Transverse colon (tissue), 4 donors: ENCODE measurements around the gene CKMT1B. TPM values are rescaled to one million over a fixed set of nuclear protein-coding genes. Genes with fewer than 3 reads are reported as not detected.
"Not testable (repeated sequence)": the region's sequence is repeated elsewhere in the genome, so short reads cannot be mapped to it uniquely, and the experiment has no call there.

Experiments
- DNase-seq: peaks from one replicate; pipeline ENCODE4 v3.0.0-alpha.2; 2019
- H3K27ac ChIP-seq, 4 donors: fragments of 200-600 bp; sonication (generic); 2 replicates each; pipeline ENCODE4 v1.5.1; 2016 to 2018; ENCODE audit warnings: inconsistent platforms in 4 of 4
- H3K27me3 ChIP-seq: fragments of 200-600 bp; sonication (generic); 2 replicates; pipeline ENCODE4 v1.5.1; 2017; ENCODE audit warnings: inconsistent platforms
- H3K36me3 ChIP-seq, 4 donors: fragments of 200-600 bp; sonication (generic); 2 replicates each; pipeline ENCODE4 v1.5.1; 2017 to 2019; ENCODE audit warnings: inconsistent platforms in 4 of 4
- H3K4me1 ChIP-seq, 4 donors: fragments of 200-600 bp; sonication (generic); 2 replicates each; pipeline ENCODE4 v1.5.1; 2017 to 2020; ENCODE audit warnings: inconsistent platforms in 4 of 4
- H3K4me3 ChIP-seq, 4 donors: fragments of 200-600 bp; sonication (generic); 1 replicate in 1 of 4; 2 replicates in 3 of 4; pipeline versions ENCODE4 v1.5.1 to v1.6.1; 2017 to 2019; ENCODE audit warnings: inconsistent platforms in 4 of 4
- H3K9me3 ChIP-seq, 2 donors: fragments of 200-600 bp; sonication (generic); 2 replicates each; pipeline ENCODE4 v1.5.1; 2017 to 2019; ENCODE audit warnings: inconsistent platforms in 2 of 2
- whole genome bisulfite sequencing, 2 donors: methylation state at CpG; one replicate each; pipeline ENCODE4 v1.1.5; 2018; ENCODE audit warnings: low coverage in 1 of 2; 5-methylcytosine and 5-hydroxymethylcytosine counted together
- in situ Hi-C, 4 donors: fragments of 200-750 bp; cut with MboI; loops; one replicate each; pipeline versions ENCODE4 v1.15.0 to v1.15.1; 2017; ENCODE audit warnings: low sequenced_read_pairs in 3 of 4, low pct_ligation_motif_present in 1 of 4, low pct_unique_long_range_greater_than_20kb in 1 of 4
- intact Hi-C: fragments of 100-400 bp; cut with DNase I; formaldehyde crosslinking; loops from one replicate; pipeline ENCODE4 v1.15.1; 2023; ENCODE audit warnings: low total_unique reads
- total RNA-seq, 4 donors: library from RNA; depleted of rRNA; stranded (reverse); fragments of >200 nt; gene quantifications; one replicate each; pipeline ENCODE4 v1.1.0, GENCODE V29; 2016

The CKMT1B gene
- total RNA-seq, 4 donors from 2014 or later: 134 to 333 (median 187) TPM

DNA sequence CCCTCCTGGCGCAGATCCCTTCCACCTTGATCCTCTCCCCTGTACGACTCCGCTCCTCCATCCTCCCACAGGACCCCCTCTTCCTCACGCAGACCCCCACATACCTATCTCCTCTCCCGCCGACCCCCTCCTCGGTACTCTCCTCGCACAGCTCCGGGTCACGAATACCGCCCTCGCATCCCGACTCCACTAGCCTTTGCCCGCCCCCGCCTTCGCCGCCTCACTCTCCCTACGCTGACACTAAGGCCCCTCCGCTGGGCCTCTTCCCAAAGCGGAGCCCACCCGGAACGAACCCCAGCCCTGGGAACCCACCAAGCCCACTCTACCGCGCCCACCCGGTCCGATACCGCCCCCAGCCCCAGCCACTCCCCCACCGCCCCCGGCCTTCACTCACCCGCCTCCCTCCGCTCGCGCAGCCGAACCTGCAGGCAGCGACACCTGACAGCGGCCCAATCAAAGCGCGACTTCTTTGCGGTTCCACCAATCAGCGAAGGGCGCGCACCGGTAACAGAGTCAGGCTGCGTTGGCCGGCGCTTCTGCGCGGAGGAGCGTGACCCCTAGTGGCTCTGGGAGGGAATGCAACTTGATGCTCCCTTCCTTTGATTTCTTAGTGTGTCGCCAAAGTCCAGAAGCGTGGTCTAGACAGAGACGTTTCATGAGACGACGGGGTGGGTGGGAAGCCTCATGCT lies 3.9 kb upstream of the CKMT1B start, which contains the start of gene PPIP5K1:
PPIP5K1 (minus strand) TSS at position 431 of the 689 bp plus-strand sequence. CDS start 5,704 bp downstream, outside the sequence.
- whole genome bisulfite sequencing, 2 donors: no CpG with 5 or more reads among the region's 54 CpGs

DNA sequence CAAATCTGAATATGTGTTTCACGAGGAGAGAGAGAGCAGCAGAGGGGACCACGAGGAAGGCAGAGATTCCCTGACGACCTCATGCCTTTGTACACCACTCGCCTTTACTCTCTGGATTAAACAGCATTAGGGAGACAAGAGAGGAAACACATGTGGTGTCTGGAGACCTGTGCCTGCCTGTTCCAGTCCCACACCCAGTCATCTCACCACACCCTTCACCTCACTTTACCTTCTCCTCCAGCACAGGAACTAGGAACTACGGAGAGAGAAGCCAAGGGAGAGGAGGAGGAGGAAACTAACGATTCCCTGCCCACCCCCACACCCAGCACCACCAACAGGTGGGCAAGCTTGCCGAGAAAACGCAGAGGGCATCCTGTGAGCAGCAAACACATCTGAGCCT lies 986 bp upstream of the CKMT1B start:
- H3K9me3 ChIP-seq, H3K4me3 ChIP-seq, DNase-seq, H3K4me1 ChIP-seq, intact Hi-C loops, H3K27me3 ChIP-seq, H3K36me3 ChIP-seq, in situ Hi-C loops: not testable (repeated sequence)
- peak overlapping the region in 1 of 4 donors; percentile 51 for H3K27ac ChIP-seq
- WGBS, 2 donors: 37% methylated on average over 4 of the region's 8 CpGs; no CpG with 5 or more reads in 1 of the 2 donors

More for the DNA sequence above, 3.9 kb upstream of the CKMT1B start, which contains the start of gene PPIP5K1:
- H3K36me3 ChIP-seq, H3K4me1 ChIP-seq, intact Hi-C loops, DNase-seq, in situ Hi-C loops, H3K4me3 ChIP-seq, H3K9me3 ChIP-seq, H3K27me3 ChIP-seq, H3K27ac ChIP-seq: not testable (repeated sequence)

DNA sequence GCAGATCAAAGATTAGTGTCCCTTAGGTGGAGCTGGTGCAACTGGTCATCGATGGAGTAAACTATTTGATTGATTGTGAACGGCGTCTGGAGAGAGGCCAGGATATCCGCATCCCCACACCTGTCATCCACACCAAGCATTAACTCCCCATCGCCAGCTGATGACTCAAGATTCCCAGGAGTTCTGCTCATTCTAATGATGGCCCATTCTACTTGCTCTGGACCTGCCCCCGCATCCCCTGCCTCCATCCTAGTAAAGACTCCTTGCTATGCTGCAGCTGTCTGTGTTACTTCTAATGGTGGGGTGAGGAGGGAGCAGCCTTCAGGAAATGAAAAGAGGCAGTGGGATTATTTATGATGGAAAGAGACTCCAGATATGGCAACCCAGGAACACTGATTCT lies 5.3 kb downstream of the CKMT1B start:
- H3K4me1 ChIP-seq, H3K27ac ChIP-seq, H3K27me3 ChIP-seq, intact Hi-C loops, in situ Hi-C loops, H3K4me3 ChIP-seq, H3K9me3 ChIP-seq, DNase-seq, H3K36me3 ChIP-seq: not testable (repeated sequence)
- WGBS, 2 donors: 80 to 85% methylated on average over 1 to 6 of the region's 6 CpGs

DNA sequence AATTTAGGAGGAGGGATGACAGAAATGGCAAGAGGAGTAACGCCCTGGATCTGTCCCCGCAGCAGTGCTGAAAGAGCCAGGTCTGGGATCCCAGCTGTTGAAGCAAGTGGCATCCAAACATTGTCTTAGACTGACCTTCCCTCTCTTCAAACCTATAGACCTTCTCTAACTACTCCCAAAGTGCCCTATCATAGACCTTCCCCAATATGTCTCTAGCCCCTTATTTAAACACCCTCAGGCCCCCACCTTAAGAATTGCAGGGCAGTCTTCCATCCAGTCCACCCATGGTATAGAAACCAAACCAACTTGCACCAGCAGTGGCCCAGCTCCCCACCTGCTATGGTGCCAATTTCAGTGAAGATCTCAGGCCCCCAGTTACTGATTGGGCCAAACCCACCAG lies 6.4 kb downstream of the CKMT1B start:
- no CpG with 5 or more reads among the region's 2 CpGs for WGBS, 2 donors
- in situ Hi-C loops, H3K36me3 ChIP-seq, H3K27me3 ChIP-seq, H3K27ac ChIP-seq, intact Hi-C loops, H3K4me3 ChIP-seq, DNase-seq, H3K4me1 ChIP-seq, H3K9me3 ChIP-seq: not testable (repeated sequence)

DNA sequence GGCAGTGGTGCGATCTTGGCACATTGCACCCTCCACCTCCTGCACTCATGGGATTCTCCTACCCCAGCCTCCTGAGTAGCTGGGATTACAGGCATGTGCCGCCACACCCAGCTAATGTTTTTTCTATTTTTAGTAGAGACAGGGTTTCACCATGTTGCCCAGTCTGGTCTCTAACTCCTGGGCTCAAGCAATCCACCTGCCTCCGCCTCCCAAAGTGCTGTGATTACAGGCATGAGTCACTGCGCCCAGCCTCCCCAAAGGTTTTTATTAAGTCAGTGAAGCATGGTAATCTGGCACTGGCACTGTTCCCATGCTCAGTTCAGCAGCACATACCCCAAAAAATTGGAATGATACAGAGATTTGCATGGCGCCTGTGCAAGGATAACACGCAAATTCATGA lies 8.4 kb downstream of the CKMT1B start:
- H3K9me3 ChIP-seq, H3K36me3 ChIP-seq, H3K27ac ChIP-seq, in situ Hi-C loops, intact Hi-C loops, H3K4me3 ChIP-seq, H3K4me1 ChIP-seq, H3K27me3 ChIP-seq: not testable (repeated sequence)
- DNase-seq: peak; percentile 46
- 62 to 80% methylated on average over 4 to 6 of the region's 6 CpGs for whole genome bisulfite sequencing, 2 donors

DNA sequence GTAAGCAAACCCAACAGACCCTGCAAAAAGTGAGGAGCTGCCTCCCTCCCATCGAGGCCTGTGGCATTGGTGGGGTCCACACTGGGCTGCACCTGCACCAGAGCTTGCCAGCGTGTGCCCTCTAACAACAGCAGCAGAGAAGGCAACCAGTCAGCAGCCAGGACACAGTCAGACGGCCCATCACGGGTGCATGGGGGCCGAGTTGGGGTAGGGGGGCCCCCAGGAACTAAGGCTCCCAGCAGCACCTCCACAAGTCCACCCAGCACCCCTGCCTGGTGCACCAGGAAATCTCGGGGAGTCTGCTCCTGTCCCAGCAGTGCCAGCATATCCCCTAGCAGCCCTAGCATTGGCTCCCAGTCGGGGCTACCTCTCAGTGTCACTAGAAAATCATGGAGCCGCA lies 23.9 kb downstream of the CKMT1B start:
- H3K4me3 ChIP-seq, intact Hi-C loops, H3K9me3 ChIP-seq, H3K36me3 ChIP-seq, in situ Hi-C loops, H3K27me3 ChIP-seq, DNase-seq, H3K4me1 ChIP-seq, H3K27ac ChIP-seq: not testable (repeated sequence)
- no CpG with 5 or more reads among the region's 8 CpGs for WGBS, 2 donors

DNA sequence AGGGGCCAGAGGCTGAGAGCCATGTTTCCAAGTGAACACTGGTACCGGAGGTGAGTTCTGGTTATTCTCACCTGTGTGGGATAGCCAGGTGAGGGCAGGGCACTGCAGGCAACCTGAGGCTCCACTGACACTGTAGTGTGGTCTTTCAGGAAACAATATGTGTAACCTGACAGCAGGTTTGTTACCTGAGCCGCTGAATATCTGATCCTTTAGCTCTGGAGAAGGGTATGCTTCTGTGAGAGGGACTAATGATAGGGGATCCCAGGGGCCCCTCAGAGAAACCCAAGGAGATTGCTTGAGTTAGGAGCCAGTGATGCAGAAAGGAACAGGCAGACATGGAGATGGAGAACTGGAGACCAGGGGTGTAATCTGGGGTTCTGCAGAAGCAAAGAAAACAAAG lies 24.9 kb downstream of the CKMT1B start, which contains the start of gene STRC:
STRC (minus strand) TSS at position 101 of the 400 bp plus-strand sequence; CDS start at position 23, 78 bp downstream.
- WGBS, 2 donors: no CpG with 5 or more reads among the region's 2 CpGs
- in situ Hi-C loops, DNase-seq, H3K4me3 ChIP-seq, H3K4me1 ChIP-seq, intact Hi-C loops, H3K9me3 ChIP-seq, H3K27me3 ChIP-seq, H3K36me3 ChIP-seq, H3K27ac ChIP-seq: not testable (repeated sequence)

DNA sequence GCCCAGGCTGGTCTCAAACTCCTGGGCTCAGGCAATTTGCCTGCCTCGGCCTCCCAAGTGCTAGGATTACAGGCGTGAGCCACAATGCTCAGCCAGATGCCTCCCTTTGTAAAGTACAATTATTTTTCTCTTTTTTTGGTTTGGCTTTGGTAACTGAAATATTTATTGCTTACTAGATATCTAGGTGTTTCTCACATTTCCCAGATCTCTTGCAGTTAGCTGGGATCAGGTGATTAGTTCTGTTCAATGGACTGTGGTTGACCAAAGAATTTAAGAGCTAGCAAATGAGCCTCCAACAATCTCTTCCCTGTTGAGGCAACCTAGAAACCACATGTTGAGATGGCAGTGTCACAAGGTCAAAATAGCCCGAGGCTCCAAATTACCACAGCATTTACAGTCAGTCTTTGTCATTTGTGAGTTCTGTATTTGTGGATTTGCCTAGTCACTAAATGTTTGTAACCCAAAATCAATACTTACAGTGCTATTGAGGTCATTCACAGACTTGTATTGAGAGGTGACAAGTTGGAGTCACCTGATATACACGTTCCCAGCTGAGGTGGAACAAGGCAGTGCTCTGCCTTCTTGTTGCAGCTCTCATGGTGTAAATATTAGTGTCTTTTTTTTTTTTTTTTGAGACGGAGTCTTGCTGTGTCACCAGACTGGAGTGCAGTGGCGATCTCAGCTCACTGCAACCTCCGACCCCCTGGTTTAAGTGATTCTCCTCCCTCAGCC lies 28.4 kb downstream of the CKMT1B start:
- H3K27ac ChIP-seq, H3K4me3 ChIP-seq, DNase-seq, H3K9me3 ChIP-seq, H3K36me3 ChIP-seq, in situ Hi-C loops, intact Hi-C loops, H3K4me1 ChIP-seq: not testable (repeated sequence)
- 56 to 60% methylated on average over 1 to 6 of the region's 7 CpGs for WGBS, 2 donors
- H3K27me3 ChIP-seq: peaks cover 14% of the 10 kb centered on the region
